K562 (cell line): ENCODE data around the gene LMNA. TPM values are rescaled to one million over a fixed set of nuclear protein-coding genes. Genes with fewer than 3 reads are reported as not detected.

ENCODE experiments used
- ATAC-seq: fragments of 200-7000 bp; cut with Tn5 transposase; 3 replicates; pipeline ENCODE4 v1.9.1; 2020; ENCODE audit warnings: moderate library complexity
- BruUV-seq: library from RNA; stranded (reverse); fragments of 400-500 nt; replicated peaks from 2 replicates; lab custom pipeline; 2021; lab: Mats Ljungman, UMichigan
- CTCF ChIA-PET: fragments of 300-600 bp; formaldehyde crosslinking; extraction: SDS; loops from one replicate; lab custom pipeline; 2021; ENCODE audit warnings: low intra/inter-chr PET ratio; lab: Yijun Ruan, JAX
- POLR2A ChIA-PET: fragments of 300-600, 350-650 bp; sonication (Branson Sonifier 250); formaldehyde crosslinking; extraction: SDS; loops from one replicate; lab custom pipeline; 2021; ENCODE audit warnings: antibody characterized with exemption, inconsistent platforms; lab: Yijun Ruan, JAX
- DNase-seq, 4 experiments: peaks; one replicate each; pipeline versions ENCODE4 v3.0.0 to v3.0.0-alpha.2; 2011 to 2018; ENCODE audit warnings: low spot score in 3 of 4, mixed read lengths in 3 of 4; ENCODE audit errors: extremely low read depth in 1 of 4
- FAIRE-seq: peaks from 2 replicates; lab custom pipeline; 2011; peaks lifted over from hg19 to GRCh38; lab: Jason Lieb, UNC
- H2AFZ ChIP-seq: 2 replicates; pipeline ENCODE4 v1.6.0; 2011; ENCODE audit warnings: low read depth, low read length, control low read depth, inconsistent platforms
- H3K27ac ChIP-seq: fragments of 200-600 bp; 3 replicates; pipeline ENCODE4 v1.8.0; 2011; ENCODE audit warnings: low read depth, mild to moderate bottlenecking, control low read depth, inconsistent platforms, low read length, moderate library complexity, mixed read lengths; ENCODE audit errors: extremely low read depth
- H3K27me3 ChIP-seq, 2 experiments: fragments of 300-600 bp in 1 of 2; 2 replicates in 1 of 2; 3 replicates in 1 of 2; pipeline versions ENCODE4 v1.6.0 to v1.8.0; 2011; ENCODE audit warnings: inconsistent platforms in 2 of 2, low read length in 2 of 2, mild to moderate bottlenecking in 1 of 2, mixed read lengths in 1 of 2, moderate library complexity in 1 of 2; ENCODE audit not compliant: control insufficient read depth in 2 of 2, insufficient read depth in 2 of 2
- H3K36me3 ChIP-seq: fragments of 300-600 bp; 3 replicates; pipeline ENCODE4 v1.8.0; 2011; ENCODE audit warnings: mild to moderate bottlenecking, low read length, inconsistent platforms; ENCODE audit not compliant: control insufficient read depth, insufficient read depth
- H3K4me1 ChIP-seq, 2 experiments: fragments of 200-600 bp in 1 of 2; replicated peaks in 1 of 2; 2 replicates in 1 of 2; 3 replicates in 1 of 2; pipeline versions ENCODE4 v1.5.1 to v1.8.0; 2011; ENCODE audit warnings: inconsistent platforms in 2 of 2, low read length in 2 of 2, mild to moderate bottlenecking in 1 of 2, mixed read lengths in 1 of 2, moderate library complexity in 1 of 2; ENCODE audit not compliant: control insufficient read depth in 2 of 2, insufficient read depth in 2 of 2
- H3K4me2 ChIP-seq: 2 replicates; pipeline ENCODE4 v1.6.1; 2011; ENCODE audit warnings: low read length, control low read depth, inconsistent platforms, mixed read lengths; ENCODE audit not compliant: insufficient read depth
- H3K4me3 ChIP-seq: fragments of 200-600 bp; sonication (generic), shearing (Covaris generic); 2 replicates; pipeline ENCODE4 v1.5.1; 2016; ENCODE audit warnings: control low read depth, inconsistent platforms
- H3K79me2 ChIP-seq: fragments of 200-600 bp; 3 replicates; pipeline ENCODE4 v1.8.0; 2011; ENCODE audit warnings: low read length, inconsistent platforms; ENCODE audit not compliant: control insufficient read depth, insufficient read depth
- H3K9ac ChIP-seq, 2 experiments: 2 replicates each; pipeline versions ENCODE4 v1.6.0 to v1.6.1; 2011; ENCODE audit warnings: low read depth in 2 of 2, low read length in 2 of 2, control low read depth in 1 of 2, inconsistent platforms in 1 of 2, mild to moderate bottlenecking in 1 of 2, mixed read lengths in 1 of 2; ENCODE audit not compliant: insufficient read depth in 1 of 2
- H3K9me1 ChIP-seq: one replicate; pipeline ENCODE4 v1.6.0; 2011; ENCODE audit warnings: inconsistent platforms, mild to moderate bottlenecking, low read length, moderate library complexity; ENCODE audit not compliant: control insufficient read depth, insufficient read depth
- H3K9me3 ChIP-seq: replicated peaks from 2 replicates; pipeline ENCODE4 v1.5.1; 2011; ENCODE audit warnings: low read depth, low read length, inconsistent platforms; ENCODE audit not compliant: control insufficient read depth, insufficient read depth
- H4K20me1 ChIP-seq: replicated peaks from 2 replicates; pipeline ENCODE4 v1.6.1; 2011; ENCODE audit warnings: low read length, inconsistent platforms, mixed read lengths; ENCODE audit not compliant: control insufficient read depth, insufficient read depth
- ASH1L ChIP-seq: fragments of 450-650 bp; IDR thresholded peaks from 2 replicates; pipeline ENCODE4 v1.6.1; 2018; ENCODE audit warnings: borderline replicate concordance, mild to moderate bottlenecking, low read depth; ENCODE audit not compliant: partially characterized antibody
- CBFB ChIP-seq: sonication (generic); formaldehyde crosslinking; IDR thresholded peaks from 2 replicates; pipeline ENCODE4 v1.4.0; 2020; ENCODE audit warnings: mild to moderate bottlenecking, missing genetic modification reagents
- CHCHD3 ChIP-seq: fragments of 250-450 bp; sonication (Bioruptor Pico); IDR thresholded peaks from 2 replicates; pipeline ENCODE4 v2.1.2; 2022; ENCODE audit warnings: mild to moderate bottlenecking
- DACH1 ChIP-seq: fragments of 450-650 bp; IDR thresholded peaks from 2 replicates; pipeline ENCODE4 v1.6.1; 2018; ENCODE audit not compliant: partially characterized antibody
- GMEB1 ChIP-seq: fragments of 250-450 bp; sonication (Bioruptor Pico); IDR thresholded peaks from 2 replicates; pipeline ENCODE4 v1.4.0; 2020; ENCODE audit warnings: mild to moderate bottlenecking
- GTF2A2 ChIP-seq: IDR thresholded peaks from 2 replicates; pipeline ENCODE4 v1.6.1; 2016; ENCODE audit warnings: mild to moderate bottlenecking, missing genetic modification characterization, missing compliant biosample characterization
- HIVEP1 ChIP-seq: fragments of 250-450 bp; sonication (Bioruptor Pico); IDR thresholded peaks from 2 replicates; pipeline ENCODE4 v1.4.0; 2020; ENCODE audit warnings: mild to moderate bottlenecking
- HOMEZ ChIP-seq: fragments of 250-450 bp; sonication (Bioruptor Pico); IDR thresholded peaks from 2 replicates; pipeline ENCODE4 v1.4.0; 2020; ENCODE audit warnings: mild to moderate bottlenecking, moderate library complexity
- KLF1 ChIP-seq: fragments of 450-650 bp; IDR thresholded peaks from 2 replicates; pipeline ENCODE4 v1.6.1; 2016; ENCODE audit warnings: missing genetic modification characterization, missing compliant biosample characterization
- NR4A1 ChIP-seq, 2 experiments: fragments of 250-450 bp in 1 of 2; fragments of 450-650 bp in 1 of 2; sonication (Bioruptor Pico) in 1 of 2; IDR thresholded peaks; 2 replicates each; pipeline versions ENCODE4 v1.4.0 to v1.6.1; 2016 to 2020; ENCODE audit warnings: mild to moderate bottlenecking in 2 of 2, missing compliant biosample characterization in 1 of 2, missing genetic modification characterization in 1 of 2, moderate library complexity in 1 of 2
- RAD51 ChIP-seq: fragments of 450-650 bp; IDR thresholded peaks from 2 replicates; pipeline ENCODE4 v1.7.1; 2016; ENCODE audit warnings: low read depth, mild to moderate bottlenecking, borderline replicate concordance
- RCOR1 ChIP-seq, 2 experiments: IDR thresholded peaks; 2 replicates each; pipeline ENCODE4 v1.6.1; 2012; ENCODE audit warnings: low read depth in 2 of 2, low read length in 2 of 2, borderline replicate concordance in 1 of 2, improper control_type of control experiment in 1 of 2
- SNIP1 ChIP-seq: fragments of 450-650 bp; IDR thresholded peaks from 2 replicates; pipeline ENCODE4 v1.7.1; 2017; ENCODE audit warnings: low read depth, mild to moderate bottlenecking
- TRIM24 ChIP-seq, 2 experiments: fragments of 450-650 bp; IDR thresholded peaks; 2 replicates each; pipeline ENCODE4 v1.6.1; 2016
- ZC3H11A ChIP-seq: IDR thresholded peaks from 2 replicates; pipeline ENCODE4 v1.6.1; 2012; ENCODE audit warnings: low read depth, low read length, improper control_type of control experiment
- ZNF239 ChIP-seq: fragments of 250-450 bp; sonication (Bioruptor Pico); IDR thresholded peaks from 2 replicates; pipeline ENCODE4 v1.4.0; 2020; ENCODE audit warnings: mild to moderate bottlenecking
- WGBS: fragments of 100-300 bp; shearing (Covaris generic); methylation state at CpG from one replicate; pipeline ENCODE4 v1.1.6; 2016; ENCODE audit warnings: low coverage, mixed read lengths; ENCODE audit not compliant: insufficient coverage; ENCODE audit errors: missing lambda C conversion rate; 5-methylcytosine and 5-hydroxymethylcytosine counted together
- in situ Hi-C: fragments of 300-500 bp; cut with MboI; formaldehyde crosslinking; loops from 4 replicates; pipeline ENCODE4 v1.15.0; 2018; ENCODE audit warnings: inconsistent platforms, mixed read lengths
- intact Hi-C: fragments of 100-400 bp; cut with micrococcal nuclease; formaldehyde crosslinking; loops from 2 replicates; pipeline ENCODE4 v1.14.2; 2022
- polyA plus RNA-seq, 8 experiments: library from polyadenylated mRNA; depleted of rRNA in 4 of 8; stranded (reverse) in 5 of 8; unstranded in 3 of 8; fragments of >200 nt; fragmentation: Nextera tagmentation in 2 of 8; fragmentation: Illumina TruSeq in 1 of 8; extraction: Ambion mirVana in 2 of 8; extraction: Trizol in 1 of 8; gene quantifications; 2 replicates each; pipeline versions ENCODE4 v1.2.1 to v1.2.3, GENCODE V29; 2011 to 2014; ENCODE audit warnings: inconsistent platforms in 1 of 8, missing spikeins in 1 of 8
- total RNA-seq, 7 experiments: library from RNA; depleted of rRNA in 6 of 7; stranded (reverse); fragments of >200 nt in 6 of 7; fragmentation: Illumina TruSeq in 2 of 7; extraction: Trizol in 2 of 7; gene quantifications; 2 replicates each; pipeline versions ENCODE4 v1.2.1 to v1.2.3, GENCODE V29; 2011 to 2021; ENCODE audit warnings: low replicate concordance in 1 of 7
- TF ChIP-seq, protein P1 (sequence below): fragments of 450-650 bp; IDR thresholded peaks from 2 replicates; pipeline ENCODE4 v1.6.1; 2018; ENCODE audit warnings: mild to moderate bottlenecking, low read depth; ENCODE audit not compliant: partially characterized antibody

Gene LMNA
- total and polyA plus RNA-seq, 9 of the 15 experiments (the other 6 are each of a cell fraction or from before 2014, with no cell fraction given) = 1.00 to 347 (median 88.2) TPM

DNA sequence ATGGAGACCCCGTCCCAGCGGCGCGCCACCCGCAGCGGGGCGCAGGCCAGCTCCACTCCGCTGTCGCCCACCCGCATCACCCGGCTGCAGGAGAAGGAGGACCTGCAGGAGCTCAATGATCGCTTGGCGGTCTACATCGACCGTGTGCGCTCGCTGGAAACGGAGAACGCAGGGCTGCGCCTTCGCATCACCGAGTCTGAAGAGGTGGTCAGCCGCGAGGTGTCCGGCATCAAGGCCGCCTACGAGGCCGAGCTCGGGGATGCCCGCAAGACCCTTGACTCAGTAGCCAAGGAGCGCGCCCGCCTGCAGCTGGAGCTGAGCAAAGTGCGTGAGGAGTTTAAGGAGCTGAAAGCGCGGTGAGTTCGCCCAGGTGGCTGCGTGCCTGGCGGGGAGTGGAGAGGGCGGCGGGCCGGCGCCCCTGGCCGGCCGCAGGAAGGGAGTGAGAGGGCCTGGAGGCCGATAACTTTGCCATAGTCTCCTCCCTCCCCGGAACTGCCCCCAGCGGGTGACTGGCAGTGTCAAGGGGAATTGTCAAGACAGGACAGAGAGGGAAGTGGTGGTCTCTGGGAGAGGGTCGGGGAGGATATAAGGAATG is 505 bp downstream of the LMNA start:
- under 1% methylated on average over 49 of the region's 49 CpGs for WGBS
- DNase-seq = peak in 2 of 4 experiments; percentile 69 to 70
- H3K27ac ChIP-seq = peak overlapping the region; percentile 92
- TF ChIP-seq ZNF239 (CRISPR knock-in tag) (no peak), GTF2A2 (no peak; the same call in 1 of the 2 replicates), RCOR1 (IDR thresholded peaks at IDR 0.05; ENCODE audit: borderline replicate concordance in 1 of 2, low read depth in 2 of 2, low read length in 2 of 2) (no peak), TRIM24 (IDR thresholded peaks at IDR 0.05) (no peak), HIVEP1 (CRISPR knock-in tag) (no peak), NR4A1 (CRISPR knock-in tag; IDR thresholded peaks at IDR 0.05) (no peak), NR4A1 (tag; IDR thresholded peaks at IDR 0.05) (no peak), GMEB1 (CRISPR knock-in tag) (no peak), ZC3H11A (no peak), HOMEZ (CRISPR knock-in tag) (no peak), RAD51 (no peak), CBFB (CRISPR knock-in tag) (0 out of 2 replicates have a peak, but pooled peaks have one; percentile 65), ASH1L (no peak), CHCHD3 (CRISPR knock-in tag) (no peak), KLF1 (tag) (no peak), SNIP1 (no peak), DACH1 (no peak)
- TF ChIP-seq, protein P1, sequence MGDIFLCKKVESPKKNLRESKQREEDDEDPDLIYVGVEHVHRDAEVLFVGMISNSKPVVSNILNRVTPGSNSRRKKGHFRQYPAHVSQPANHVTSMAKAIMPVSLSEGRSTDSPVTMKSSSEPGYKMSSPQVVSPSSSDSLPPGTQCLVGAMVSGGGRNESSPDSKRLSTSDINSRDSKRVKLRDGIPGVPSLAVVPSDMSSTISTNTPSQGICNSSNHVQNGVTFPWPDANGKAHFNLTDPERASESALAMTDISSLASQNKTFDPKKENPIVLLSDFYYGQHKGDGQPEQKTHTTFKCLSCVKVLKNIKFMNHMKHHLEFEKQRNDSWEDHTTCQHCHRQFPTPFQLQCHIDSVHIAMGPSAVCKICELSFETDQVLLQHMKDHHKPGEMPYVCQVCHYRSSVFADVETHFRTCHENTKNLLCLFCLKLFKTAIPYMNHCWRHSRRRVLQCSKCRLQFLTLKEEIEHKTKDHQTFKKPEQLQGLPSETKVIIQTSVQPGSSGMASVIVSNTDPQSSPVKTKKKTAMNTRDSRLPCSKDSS = no peak

More for the DNA sequence above, 505 bp downstream of the LMNA start:
- peaks cover 12% of the 10 kb centered on the region for H4K20me1 ChIP-seq
- no peaks in the 10 kb centered on the region for H3K27me3 ChIP-seq
- H3K9me1 ChIP-seq = no peaks in the 10 kb centered on the region
- H3K4me2 ChIP-seq = peak overlapping the region; percentile 98
- in situ Hi-C loops (no loop called here), intact Hi-C loops (loop anchor here (1.0 to 5.0 kb wide), 2 partner anchors 8 to 392 kb away; no protein-coding TSS in a partner anchor)
- H3K36me3 ChIP-seq = peaks cover 10% of the 10 kb centered on the region; the same call in 2 of the 3 replicates
- CTCF ChIA-PET = no interaction called here
- POLR2A ChIA-PET = interaction anchor here (0.6 to 8.5 kb wide), 9 partner anchors 8 to 342 kb away, joined by 3 to 164 read pairs (median 4); partner anchors contain the start of gene PMF1
- BruUV-seq = no TSS peak
- FAIRE-seq (no peak), ATAC-seq (peak; percentile 70)
- no peaks in the 10 kb centered on the region for H3K9me3 ChIP-seq
- H2AFZ ChIP-seq = peak overlapping the region; percentile 28
- H3K4me1 ChIP-seq = peaks cover 31 to 48% of the 10 kb centered on the region in 2 experiments
- H3K9ac ChIP-seq = peak overlapping the region; percentile 83 to 99
- peak overlapping the region; percentile 73 for H3K4me3 ChIP-seq
- peaks cover 54% of the 10 kb centered on the region for H3K79me2 ChIP-seq
